Vagina (tissue), 2 donors: ENCODE results near the gene HNRNPA3. TPM values are rescaled to one million over a fixed set of nuclear protein-coding genes. Genes with fewer than 3 reads are reported as not detected.
"Not testable (repeated sequence)": the region's sequence is repeated elsewhere in the genome, so short reads cannot be mapped to it uniquely, and the experiment has no call there.

ENCODE experiments used
- DNase-seq, 2 donors: peaks; one replicate each; pipeline ENCODE4 v3.0.0-alpha.2; 2017; ENCODE audit errors: extremely low spot score in 2 of 2
- H3K27ac ChIP-seq: fragments of 200-600 bp; sonication (generic); one replicate; pipeline ENCODE4 v1.5.1; 2019
- H3K27me3 ChIP-seq: fragments of 200-600 bp; sonication (generic); one replicate; pipeline ENCODE4 v1.5.1; 2019
- H3K36me3 ChIP-seq, 2 donors: fragments of 200-600 bp; sonication (generic); one replicate each; pipeline ENCODE4 v1.5.1; 2017 to 2019
- H3K4me1 ChIP-seq: fragments of 200-600 bp; sonication (generic); one replicate; pipeline ENCODE4 v1.5.1; 2019
- H3K4me3 ChIP-seq, 2 donors: fragments of 200-600 bp; sonication (generic); 1 replicate in 1 of 2; 2 replicates in 1 of 2; pipeline ENCODE4 v1.5.1; 2016 to 2019
- H3K9me3 ChIP-seq: fragments of 200-600 bp; sonication (generic); one replicate; pipeline ENCODE4 v1.5.1; 2019
- CTCF ChIP-seq, 3 experiments: fragments of 450-650 bp in 2 of 3; fragments of 200-600 bp in 1 of 3; sonication (generic) in 1 of 3; IDR thresholded peaks; one replicate each; pipeline ENCODE4 v1.5.1; 2017 to 2019; ENCODE audit warnings: antibody characterized with exemption in 3 of 3, mild to moderate bottlenecking in 2 of 3, moderate library complexity in 2 of 3
- POLR2A ChIP-seq, 2 donors: fragments of 450-650 bp; IDR thresholded peaks; one replicate each; pipeline ENCODE4 v1.6.1; 2017; ENCODE audit warnings: antibody characterized with exemption in 2 of 2, mild to moderate bottlenecking in 2 of 2, moderate library complexity in 2 of 2
- POLR2AphosphoS5 ChIP-seq, 2 donors: sonication (generic); formaldehyde crosslinking; IDR thresholded peaks; one replicate each; pipeline ENCODE4 v1.9.0; 2017; ENCODE audit warnings: antibody characterized with exemption in 2 of 2, mild to moderate bottlenecking in 2 of 2, low read depth in 1 of 2; ENCODE audit not compliant: insufficient read depth in 1 of 2
- intact Hi-C: fragments of 100-400 bp; cut with DNase I; formaldehyde crosslinking; loops from one replicate; pipeline ENCODE4 v1.15.1; 2023
- total RNA-seq: library from RNA; depleted of rRNA; stranded (reverse); fragments of >200 nt; gene quantifications from one replicate; pipeline ENCODE4 v1.2.3, GENCODE V29; 2016

Gene HNRNPA3
- total RNA-seq, 1 donor from 2014 or later, result 77.8 TPM

DNA sequence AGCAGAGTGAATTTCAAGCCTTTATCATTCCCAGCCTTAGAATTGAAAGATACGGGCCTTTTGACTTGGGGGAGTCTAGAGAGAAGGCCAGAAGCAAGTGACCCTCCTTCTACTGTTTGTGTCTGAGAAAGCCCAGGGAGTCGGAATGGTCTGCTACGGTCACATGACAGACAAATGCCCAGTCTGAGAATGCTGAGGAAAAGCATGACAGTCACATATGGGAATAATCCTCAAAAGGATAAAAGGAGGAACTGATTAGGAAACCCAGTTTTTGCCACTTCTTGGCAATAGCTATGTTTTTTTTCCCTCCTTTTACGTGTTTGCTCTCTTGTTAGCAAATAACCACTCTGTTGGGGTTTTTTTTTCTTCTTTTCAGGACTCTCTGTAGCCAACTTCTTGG, 38.1 kb upstream of the HNRNPA3 start:
- Histone ChIP-seq H3K36me3 (no peaks in the 10 kb centered on the region), H3K27me3 (no peaks in the 10 kb centered on the region), H3K4me3 (no peak overlapping the region), H3K4me1 (peaks cover 11% of the 10 kb centered on the region), H3K27ac (no peak overlapping the region), H3K9me3 (no peaks in the 10 kb centered on the region)
- intact Hi-C loops, result no loop called here
- no peak for TF ChIP-seq POLR2A (IDR thresholded peaks at IDR 0.05)
- no peak for TF ChIP-seq CTCF (IDR thresholded peaks at IDR 0.05)
- no peak for TF ChIP-seq POLR2AphosphoS5 (IDR thresholded peaks at IDR 0.05; ENCODE audit: insufficient read depth in 1 of 2, low read depth in 1 of 2)
- DNase-seq, result no peak

DNA sequence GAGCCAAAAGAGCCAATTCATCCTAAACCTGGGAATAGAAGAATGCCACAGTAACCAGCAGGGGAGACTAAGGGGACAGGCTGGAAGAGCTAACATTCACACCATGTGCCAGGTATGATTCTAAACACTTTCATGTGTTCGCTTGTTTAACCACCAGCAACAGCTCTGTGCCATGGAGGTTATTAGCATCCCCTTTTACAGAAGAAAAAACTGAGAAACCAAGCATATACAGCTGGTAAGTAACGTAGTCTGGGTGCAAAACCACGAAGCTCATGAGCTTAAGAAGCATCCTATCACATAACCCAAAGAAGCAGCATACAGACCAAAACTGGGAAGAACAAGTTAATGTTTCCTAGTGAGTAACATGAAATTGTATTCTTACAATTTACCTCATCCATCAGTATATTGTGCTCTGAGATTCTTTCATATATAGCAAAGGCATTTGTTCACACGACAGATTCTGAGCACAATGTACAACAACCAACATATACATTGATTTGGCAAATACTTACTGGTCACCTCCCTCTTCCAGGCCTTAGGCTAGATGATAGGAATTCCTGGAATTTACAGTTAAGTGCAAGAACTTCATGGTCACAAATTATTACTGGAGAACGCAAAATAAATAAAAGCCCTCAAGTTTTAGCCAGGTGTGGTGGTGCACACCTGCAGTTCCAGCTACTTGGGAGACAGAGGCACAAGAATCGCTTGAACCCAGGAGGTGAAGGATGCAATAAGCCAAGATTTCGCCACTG, 36.5 kb upstream of the HNRNPA3 start:
- TF ChIP-seq CTCF (IDR thresholded peaks at IDR 0.05), result no peak
- no peak for TF ChIP-seq POLR2A (IDR thresholded peaks at IDR 0.05)
- TF ChIP-seq POLR2AphosphoS5 (IDR thresholded peaks at IDR 0.05; ENCODE audit: insufficient read depth in 1 of 2, low read depth in 1 of 2), result no peak
- Histone ChIP-seq H3K4me1 (no peaks in the 10 kb centered on the region), H3K4me3 (no peak overlapping the region), H3K9me3 (no peaks in the 10 kb centered on the region), H3K27me3 (no peaks in the 10 kb centered on the region), H3K36me3 (no peaks in the 10 kb centered on the region), H3K27ac (no peak overlapping the region)
- intact Hi-C loops, result no loop called here
- DNase-seq, result no peak

DNA sequence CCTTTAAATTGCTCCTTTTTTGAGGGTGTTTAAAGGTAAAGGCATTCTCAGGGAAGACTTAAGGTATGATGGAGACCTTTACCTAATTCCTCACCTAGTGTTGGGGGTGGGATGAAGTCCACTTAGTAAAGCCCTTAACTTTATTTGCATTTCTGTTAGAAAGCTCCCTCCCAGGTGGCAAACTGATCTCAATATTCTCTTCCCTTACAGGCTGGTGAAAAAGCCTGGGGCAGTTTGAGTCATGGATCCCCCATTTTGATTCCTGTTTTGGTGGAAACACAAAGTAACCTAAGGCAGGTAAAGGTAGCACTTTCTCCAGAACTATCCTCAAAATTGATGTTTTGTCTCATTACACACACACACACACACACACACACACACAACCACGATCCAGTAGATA, 33.8 kb upstream of the HNRNPA3 start:
- Histone ChIP-seq H3K27ac (no peak overlapping the region), H3K27me3 (no peaks in the 10 kb centered on the region), H3K4me3 (no peak overlapping the region), H3K9me3 (no peaks in the 10 kb centered on the region), H3K4me1 (no peaks in the 10 kb centered on the region), H3K36me3 (no peaks in the 10 kb centered on the region)
- intact Hi-C loops, result no loop called here
- no peak for DNase-seq
- no peak for TF ChIP-seq POLR2A (IDR thresholded peaks at IDR 0.05)
- TF ChIP-seq POLR2AphosphoS5 (IDR thresholded peaks at IDR 0.05; ENCODE audit: insufficient read depth in 1 of 2, low read depth in 1 of 2), result no peak
- no peak for TF ChIP-seq CTCF (IDR thresholded peaks at IDR 0.05)

DNA sequence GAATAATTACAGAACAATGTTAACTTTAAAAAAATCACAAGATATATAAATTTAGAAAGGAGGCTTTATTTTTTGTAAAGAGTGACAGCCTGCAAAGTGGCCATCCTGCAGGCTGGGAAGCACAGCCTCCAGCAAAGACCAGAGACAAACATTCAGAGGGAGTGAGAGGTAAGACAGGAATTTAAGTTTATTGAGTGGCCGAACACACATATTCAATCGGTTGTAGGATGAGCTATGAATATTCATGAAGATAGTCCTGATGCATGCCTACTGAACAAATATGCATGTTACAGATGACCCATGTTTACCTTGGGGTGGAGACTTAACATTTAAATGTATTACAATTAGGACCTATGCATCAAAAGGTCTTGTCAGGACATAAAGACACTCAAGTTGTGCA, 33.4 kb upstream of the HNRNPA3 start:
- Histone ChIP-seq H3K9me3 (no peaks in the 10 kb centered on the region), H3K27me3 (no peaks in the 10 kb centered on the region), H3K4me3 (no peak overlapping the region), H3K27ac (no peak overlapping the region), H3K4me1 (no peaks in the 10 kb centered on the region), H3K36me3 (no peaks in the 10 kb centered on the region)
- no peak for DNase-seq
- intact Hi-C loops, result no loop called here
- TF ChIP-seq CTCF (IDR thresholded peaks at IDR 0.05), result no peak
- no peak for TF ChIP-seq POLR2AphosphoS5 (IDR thresholded peaks at IDR 0.05; ENCODE audit: insufficient read depth in 1 of 2, low read depth in 1 of 2)
- TF ChIP-seq POLR2A (IDR thresholded peaks at IDR 0.05), result no peak

DNA sequence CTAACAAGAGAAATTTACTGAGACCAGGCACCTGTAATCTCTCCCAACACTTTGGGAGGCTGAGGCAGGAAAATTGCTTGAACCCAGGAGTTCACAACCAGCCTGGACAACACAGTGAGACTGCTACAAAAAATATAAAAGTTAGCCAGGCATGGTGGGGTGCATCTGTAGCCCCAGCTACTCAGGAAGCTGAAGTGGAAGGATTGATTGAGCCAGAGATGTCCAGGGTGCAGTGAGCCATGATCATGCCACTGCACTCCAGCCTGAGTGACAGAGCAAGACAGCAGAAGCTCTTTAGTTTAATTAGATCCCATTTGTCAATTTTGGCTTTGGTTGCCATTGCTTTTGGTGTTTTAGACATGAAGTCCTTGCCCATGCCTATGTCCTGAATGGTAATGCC, 32.9 kb upstream of the HNRNPA3 start:
- DNase-seq, intact Hi-C loops: not testable (repeated sequence)

More for the DNA sequence above, 32.9 kb upstream of the HNRNPA3 start:
- not testable (repeated sequence) for H3K9me3 ChIP-seq, H3K36me3 ChIP-seq, H3K4me3 ChIP-seq, H3K27me3 ChIP-seq, H3K27ac ChIP-seq, H3K4me1 ChIP-seq
